Tongue (tissue), 2 donors: Measurements from ENCODE around the gene KHDC1. TPM values are rescaled to one million over a fixed set of nuclear protein-coding genes. Genes with fewer than 3 reads are reported as not detected.

ENCODE experiments used
- small RNA-seq: library from RNA; depleted of rRNA; stranded (forward); fragments of <200 nt; gene quantifications from one replicate; pipeline ENCODE3, GENCODE V24; 2014; ENCODE audit warnings: low replicate concordance
- total RNA-seq: library from RNA; depleted of rRNA; stranded (reverse); fragments of >200 nt; gene quantifications from one replicate; pipeline ENCODE4 v1.2.3, GENCODE V29; 2014

The KHDC1 gene
- total RNA-seq, 1 donor from 2014 or later = 3.2 TPM

Small RNA genes lying within 50 kb of the gene (small RNA-seq; reads per million reads assigned to genes)
- gene RPSAP41 = not detected

Other genes starting within 250 kb of the KHDC1 start
- gene KHDC1L, start 37.7 kb downstream of the KHDC1 start, total RNA-seq = not detected
- not detected for gene DPPA5, start 91.1 kb upstream of the KHDC1 start, total RNA-seq
- gene KHDC3L, start 99.5 kb upstream of the KHDC1 start, total RNA-seq = not detected
- gene OOEP, start 106.7 kb upstream of the KHDC1 start, total RNA-seq = not detected
- 1.1 TPM for gene DDX43, start 131.6 kb upstream of the KHDC1 start, total RNA-seq
- 8.4 TPM for gene CGAS, start 189.1 kb upstream of the KHDC1 start, total RNA-seq
- gene MTO1, start 198.5 kb upstream of the KHDC1 start, total RNA-seq = 20.5 TPM